T1000 (cell line): Measurements from ENCODE around the gene GLIS2.

Experiments used
- DNase-seq: peaks from one replicate; lab custom pipeline; 2025; ENCODE audit warnings: mixed read lengths; lab: John Stamatoyannopoulos, UW

The GLIS2 gene

DNA sequence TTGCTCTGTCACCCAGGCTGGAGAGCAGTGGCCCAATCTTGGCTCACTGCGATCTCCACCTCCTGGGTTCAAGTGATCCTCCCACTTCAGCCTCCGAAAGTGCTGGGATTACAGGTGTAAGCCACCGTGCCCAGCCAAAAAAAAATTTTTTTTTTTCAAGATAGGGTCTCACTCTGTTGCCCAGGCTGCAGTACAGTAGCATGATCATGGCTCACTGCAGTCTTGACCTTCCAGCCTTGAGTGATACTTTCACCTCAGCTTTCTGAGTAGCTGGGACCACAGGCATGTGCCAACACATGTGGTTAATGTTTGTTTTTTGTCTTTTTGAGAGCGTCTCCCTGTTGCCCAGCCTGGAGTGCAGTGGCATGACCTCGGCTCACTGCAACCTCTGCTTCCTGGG, 37.0 kb downstream of the GLIS2 start:
- no peak for DNase-seq

DNA sequence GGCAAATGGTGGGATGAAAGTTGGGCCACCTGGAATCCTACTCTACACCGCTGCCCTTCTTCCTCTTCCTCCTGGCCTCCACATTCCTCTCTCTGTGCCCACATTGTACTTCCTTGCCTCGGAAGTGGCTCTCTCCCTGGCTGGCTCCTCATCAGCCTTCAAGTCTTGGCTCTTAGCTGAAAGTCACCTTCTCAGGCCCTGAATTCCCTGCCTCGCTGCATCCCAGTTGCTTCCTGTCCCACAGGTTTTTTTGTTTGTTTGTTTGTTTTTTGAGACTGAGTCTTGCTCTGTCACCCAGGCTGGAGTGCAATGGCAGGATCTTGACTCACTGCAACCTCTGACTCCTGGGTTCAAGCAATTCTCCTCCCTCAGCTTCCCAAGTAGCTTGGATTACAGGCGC, 37.8 kb downstream of the GLIS2 start:
- DNase-seq: no peak

DNA sequence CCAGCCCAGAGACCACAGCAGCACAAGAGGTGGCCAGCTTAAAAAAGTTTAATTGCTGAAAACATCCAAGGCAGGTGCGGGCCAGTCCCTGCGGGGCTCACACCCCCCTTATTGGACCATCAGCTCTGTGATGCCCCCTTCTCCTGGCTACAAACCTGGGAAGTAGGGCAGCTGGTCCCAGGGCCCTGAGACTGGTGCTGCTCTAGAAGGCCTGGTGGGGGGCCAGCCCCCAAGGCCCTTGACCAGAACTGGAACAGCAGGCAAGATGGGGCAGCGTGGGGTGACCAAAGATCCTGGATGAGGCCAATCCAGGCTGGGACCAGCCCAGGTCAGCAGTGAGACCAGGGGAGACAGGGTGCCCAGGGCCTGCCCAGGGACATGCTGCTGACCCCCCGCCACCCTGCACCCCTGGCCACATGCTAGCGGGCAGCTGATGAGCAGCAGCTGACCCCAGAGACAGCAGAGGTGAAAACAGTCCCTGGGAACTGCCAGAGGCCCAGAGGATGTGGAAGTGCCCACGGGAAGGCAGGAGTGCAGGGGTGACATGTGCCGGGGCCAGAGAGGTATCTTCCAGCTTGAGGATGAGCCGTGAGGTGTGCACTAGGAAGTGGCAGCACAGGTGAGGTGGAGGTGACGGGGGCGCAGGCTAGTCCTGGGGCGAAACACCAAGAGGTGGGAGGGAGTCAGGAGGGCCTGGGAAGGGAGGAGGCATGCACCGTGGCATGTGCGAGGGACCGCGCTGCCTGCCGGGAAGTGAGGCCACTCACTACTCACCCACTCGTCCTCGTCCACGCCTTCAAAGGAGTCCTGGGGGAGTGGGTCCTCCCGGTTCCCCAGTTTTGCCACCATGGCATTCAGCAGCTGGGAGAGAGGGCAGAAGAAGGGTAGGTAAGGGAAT, 38.9 kb downstream of the GLIS2 start:
- DNase-seq: no peak

DNA sequence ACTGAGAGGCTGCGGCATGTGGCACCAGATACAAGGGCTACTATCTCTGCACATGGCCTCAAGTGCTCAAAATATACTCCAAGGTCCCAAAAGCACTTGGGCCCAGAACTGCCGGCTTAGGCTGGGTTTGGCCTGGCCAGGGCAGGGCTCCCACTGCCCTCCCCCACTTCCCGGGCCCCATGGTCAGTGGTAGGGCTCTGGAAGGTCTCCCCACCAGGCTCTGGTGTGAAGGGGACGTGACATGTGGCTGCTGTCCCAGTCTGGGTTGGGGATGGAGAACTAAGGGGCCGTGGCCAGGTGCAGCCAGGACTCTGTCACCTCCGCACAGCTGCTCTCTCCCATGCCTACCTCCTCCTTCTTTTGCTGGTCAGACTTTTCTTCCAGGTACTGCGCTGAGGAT, 41.0 kb downstream of the GLIS2 start:
- DNase-seq: no peak

DNA sequence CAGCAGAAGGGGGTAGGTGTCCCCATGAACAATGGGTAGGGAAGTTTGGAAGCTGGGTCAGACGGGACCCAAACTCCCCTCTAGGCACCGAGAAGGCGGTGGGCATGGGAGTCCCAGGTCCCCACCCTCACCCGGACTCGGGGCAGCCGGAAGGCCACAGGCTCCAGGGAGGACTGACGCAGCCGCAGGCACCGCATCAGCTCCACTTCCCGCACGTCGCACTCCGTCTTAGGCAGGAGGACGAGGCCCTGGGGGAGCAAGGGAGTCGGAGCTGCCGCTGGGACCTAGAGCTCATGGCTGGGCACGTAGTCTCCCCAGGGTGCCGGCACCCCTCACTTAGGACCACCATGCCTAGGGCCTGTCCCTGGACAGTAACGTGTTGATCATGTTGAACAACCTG, 42.4 kb downstream of the GLIS2 start:
- no peak for DNase-seq

DNA sequence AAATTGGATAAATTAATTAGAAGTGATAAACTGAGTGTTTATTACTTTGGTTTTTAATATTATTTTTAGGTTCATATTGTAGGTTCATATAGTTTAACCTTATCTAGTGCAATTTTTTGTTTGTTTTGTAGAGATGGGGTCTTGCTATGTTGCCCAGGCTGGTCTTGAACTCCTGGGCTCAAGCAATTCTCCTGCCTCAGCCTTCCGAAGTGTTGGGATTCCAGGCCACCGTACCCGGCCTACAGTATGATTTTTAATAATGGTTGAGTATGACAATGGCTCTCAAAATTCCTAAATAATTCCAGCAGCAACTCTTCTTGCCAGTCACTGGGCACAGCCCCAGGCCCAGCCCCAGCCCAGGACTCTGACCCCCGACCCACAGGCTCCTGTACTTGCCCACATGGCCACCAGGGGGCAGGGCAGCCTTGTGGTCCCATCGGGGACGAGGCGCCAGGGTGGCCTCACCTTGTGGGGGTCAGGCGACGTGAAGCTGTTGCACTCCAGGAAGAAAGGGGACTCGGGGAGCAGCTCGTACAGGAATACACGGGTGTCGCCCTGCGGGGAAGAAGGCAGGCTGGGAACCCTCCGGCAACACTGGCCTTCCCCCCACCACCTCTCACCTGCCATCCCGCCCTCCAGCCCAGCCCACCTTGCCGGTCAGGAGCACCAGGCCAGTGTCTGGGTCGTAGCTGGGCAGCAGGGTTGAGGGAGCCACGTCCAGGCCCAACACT, 43.1 kb downstream of the GLIS2 start:
- peak; percentile 31 for DNase-seq

DNA sequence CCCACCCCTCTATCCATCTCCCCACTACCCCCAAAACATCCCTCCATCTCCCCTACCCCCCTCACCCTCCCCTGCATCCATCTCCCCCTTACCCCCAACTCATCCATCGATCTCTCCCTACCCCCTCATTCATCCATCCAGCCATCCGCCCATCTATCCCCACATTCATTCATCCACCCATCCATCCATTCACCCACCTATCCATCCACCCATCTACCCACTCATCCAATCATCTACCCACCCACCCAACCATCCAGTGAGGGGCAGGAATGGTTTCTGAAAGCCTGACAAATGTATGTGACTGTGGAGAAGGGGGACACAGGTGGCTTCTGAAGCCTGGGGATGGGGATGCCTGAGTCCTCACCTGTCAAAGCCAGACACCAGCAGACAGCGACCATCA, 44.0 kb downstream of the GLIS2 start:
- DNase-seq: no peak

DNA sequence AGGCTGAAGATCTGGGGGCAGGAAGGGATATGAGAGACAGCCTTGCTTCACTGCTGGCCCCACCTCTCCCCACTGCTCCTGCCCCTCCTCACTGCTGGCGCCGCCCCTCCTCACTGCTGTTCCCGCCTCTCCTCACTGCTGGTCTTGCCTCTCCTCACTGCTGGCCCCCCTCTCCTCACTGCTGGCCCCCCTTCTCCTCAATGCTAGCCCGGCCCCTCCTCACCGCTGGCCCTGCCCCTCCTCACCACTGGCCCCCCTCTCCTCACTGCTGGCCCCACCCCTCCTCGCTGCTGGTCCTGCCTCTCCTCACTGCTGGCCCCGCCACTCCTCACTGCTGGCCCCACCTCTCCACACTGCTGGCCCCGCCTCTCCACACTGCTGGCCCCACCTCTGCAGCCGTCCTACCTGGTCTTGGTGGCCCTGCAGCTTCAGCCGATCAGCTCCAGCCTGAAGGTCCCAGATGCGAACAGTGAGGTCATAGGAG, 44.7 kb downstream of the GLIS2 start:
- DNase-seq: no peak

DNA sequence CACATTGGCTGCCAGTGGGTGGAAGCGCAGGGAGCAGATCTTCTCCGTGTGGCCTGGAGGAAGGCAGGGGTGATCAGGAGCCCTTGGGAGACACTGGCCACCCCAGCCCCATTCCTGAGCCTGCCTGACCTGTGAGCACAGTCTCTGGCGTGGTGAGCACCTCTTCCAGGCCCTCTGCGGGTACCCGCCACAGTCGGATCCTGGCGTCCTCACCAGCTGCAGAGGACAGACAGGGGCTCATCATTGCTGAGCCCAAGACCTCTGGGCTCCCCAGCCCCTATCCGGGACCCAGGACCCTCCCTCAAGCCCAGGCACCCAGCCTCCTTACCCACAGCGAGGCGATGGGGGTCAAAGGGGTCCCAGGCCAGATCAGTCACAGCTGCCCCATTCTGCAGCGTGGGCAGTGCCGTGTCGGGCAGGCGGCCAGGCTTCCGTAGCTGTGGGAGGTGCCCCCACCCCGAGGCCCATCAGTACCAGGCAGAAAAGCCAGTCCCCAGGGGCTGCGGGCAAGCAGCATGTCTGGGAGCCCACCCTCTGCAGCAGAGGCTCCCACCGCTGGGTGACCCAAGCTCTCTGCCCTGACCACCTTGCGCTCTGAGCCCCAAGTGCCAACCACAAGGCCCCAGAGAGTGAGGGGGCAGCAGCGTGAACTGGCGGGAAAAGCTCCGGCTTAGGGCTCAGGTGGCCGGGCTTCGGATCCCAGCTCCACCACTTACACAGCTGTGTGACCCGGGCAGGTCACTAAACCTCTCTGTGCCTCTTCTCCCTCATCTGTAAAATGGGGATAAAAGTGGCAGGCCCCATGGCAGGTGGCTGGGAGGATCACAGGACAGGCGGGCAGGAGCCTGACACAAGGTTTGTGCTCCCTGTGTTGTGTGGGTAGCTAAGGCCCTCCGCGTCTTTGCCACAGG, 45.4 kb downstream of the GLIS2 start:
- no peak for DNase-seq

DNA sequence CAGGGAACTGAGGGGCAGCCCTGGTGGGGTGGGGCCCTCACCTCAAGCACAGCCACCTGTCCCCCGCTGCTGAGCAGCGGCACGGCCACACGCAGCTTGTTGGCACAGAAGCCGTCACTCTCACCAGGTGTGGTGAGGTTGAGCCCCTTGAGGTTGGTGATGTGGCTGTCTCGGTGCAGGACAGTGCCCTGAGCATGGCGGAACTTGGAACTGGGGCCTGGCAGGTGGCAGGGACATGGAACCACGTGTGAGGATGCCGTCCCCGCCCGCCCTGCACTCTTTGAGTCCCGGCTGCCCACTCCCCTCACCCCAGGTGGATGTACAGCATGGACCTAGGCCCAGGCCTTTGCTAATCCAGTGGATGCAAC, 46.1 kb downstream of the GLIS2 start:
- DNase-seq: no peak

DNA sequence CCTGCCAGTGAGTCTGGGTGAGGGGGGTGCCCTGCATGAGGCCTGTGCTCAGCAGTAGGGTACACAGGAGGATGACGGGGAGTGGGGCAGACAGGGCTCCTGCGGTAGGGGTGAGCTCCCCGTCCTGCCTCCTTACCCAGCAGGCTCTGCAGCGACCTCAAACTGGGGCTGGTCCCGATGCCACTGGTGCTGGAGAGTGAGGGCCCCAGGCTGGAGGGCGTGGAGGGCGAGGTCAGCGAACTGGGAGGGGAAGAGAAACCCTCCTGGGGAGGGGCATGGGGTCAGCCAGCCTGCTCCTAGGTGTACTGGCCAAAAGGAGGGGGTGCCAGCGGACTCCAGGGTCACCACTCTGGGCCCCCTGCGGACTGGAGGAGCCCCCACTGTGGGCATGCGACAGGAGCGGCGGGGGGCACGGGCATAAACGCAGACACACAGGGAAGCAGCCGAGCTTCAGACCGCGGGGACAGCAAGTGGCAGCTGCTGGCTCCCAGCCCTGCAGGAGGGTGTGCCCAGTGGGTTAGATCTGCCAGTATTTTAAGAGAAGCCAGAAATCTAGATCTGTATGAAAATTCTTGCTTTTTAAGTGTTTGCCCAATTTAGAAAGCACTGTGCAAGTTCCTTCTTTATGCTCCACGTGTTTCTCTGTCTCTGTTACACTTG, 46.7 kb downstream of the GLIS2 start:
- DNase-seq: no peak

DNA sequence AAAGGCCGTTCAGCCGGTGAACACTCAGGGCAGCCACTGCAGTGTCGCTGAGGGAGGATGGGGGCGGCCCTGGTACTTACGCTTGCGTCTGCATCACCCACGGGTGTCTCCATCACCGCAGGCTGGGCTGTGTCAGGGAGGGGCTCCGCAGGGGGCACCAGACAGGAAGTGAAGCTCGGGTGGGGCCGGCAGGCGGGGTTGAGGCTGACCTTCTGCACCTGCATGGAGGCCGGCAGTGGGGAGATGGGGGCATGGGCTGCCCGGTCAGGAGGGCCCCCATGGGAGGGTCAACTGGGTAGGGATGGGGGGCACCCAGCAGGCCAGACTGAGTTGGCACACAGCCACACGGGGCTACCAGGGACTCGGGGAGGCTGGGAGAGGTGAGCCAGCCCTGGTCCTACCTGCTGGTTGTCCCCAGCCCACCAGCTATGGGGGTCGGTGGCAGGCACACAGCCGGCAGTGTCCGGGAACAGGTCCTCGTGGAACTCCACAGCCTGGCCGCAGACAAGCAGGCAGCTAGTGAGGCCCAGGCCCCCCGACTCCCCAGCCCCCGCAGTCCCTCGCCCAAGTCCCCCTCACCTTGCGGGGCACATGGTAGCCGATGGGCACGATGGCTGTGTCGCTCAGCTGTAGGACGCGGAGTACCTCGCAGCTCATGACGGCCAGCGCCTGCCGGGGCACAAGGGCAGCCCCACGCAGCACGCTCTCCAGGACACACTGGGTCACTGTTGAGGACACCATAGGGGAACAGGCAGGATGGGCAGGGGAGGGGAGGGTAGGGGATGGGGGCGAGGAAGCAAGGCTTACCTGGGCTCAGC, 48.5 kb downstream of the GLIS2 start:
- DNase-seq: no peak

DNA sequence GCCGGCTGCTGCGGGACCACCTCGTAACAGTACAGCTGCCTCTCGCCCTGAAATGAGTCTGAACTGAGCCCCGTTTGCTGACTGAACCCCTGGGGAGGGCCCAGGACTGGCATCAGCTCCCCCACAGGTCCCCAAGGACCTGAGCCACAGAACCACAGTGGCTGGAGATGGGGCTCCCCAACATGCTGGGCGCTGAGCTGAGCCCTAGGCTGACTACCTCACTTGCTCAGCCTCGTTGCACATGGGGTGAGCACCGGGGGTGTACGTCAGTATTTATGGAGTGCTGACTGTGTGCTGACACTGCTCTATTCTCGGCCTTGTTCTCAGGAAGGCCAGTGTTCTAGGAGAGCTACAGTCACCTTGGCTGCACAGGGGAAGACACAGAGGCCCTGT, 49.1 kb downstream of the GLIS2 start:
- no peak for DNase-seq

DNA sequence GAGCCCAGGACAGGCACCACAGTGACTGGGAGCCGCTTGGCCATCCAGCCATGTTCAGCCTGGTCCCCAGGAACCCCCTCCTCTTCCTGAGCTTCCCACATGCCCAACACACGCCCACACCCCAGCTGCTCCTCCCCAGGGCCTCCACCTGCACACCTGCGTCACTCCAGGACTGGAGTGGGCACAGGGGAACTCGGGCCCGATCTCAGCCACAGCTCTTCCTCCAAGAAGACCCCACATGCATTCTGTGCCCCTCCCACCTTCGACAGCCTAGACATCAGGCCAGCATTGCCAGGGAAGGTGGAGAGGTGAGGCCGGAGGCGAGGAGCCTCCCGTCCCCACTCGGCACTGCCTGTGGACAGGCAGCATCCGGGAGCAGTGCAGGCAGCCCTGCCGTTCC, 49.7 kb downstream of the GLIS2 start:
- no peak for DNase-seq

DNA sequence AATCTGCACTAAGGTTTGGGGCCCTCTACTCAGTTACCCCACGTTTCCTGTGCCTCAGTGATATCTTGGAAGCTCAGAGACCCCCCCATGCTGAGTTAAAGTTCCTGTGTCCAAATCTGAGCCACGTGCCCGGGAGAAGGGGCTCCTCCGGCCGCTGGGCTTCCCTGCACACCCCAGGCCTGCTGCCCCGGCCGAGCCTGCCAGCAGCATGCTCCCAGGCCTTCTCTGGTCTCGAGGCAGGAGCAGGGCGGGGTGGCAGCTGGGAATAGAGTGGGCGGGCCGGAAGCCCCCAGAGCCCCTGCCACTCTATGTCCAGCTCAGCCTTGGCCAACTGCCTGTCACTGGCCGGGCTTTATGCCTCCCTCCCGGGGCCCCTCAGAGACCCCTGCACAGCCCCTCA, 50.1 kb downstream of the GLIS2 start:
- no peak for DNase-seq

DNA sequence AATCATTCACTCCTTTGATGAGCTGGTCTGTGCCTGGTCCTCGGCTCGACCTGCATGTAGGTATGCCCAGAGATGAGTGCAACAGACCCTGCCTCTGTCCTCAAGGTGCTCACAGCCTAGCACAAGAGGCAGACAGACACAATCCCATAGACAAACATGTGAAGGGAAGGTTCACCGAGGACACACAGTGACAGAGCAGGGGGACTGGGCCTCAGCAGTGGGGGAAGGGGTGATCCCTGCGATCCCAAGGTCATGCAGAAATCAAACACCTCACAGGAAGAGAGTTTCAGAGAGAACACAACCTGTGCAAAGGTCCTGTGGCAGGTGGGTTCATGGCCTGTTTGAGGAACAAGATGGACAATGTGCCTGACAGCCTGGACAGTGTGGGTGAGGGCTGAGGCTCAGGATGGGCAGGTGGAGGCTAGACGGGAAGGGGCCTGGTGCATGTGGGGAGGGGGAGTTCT, 51.6 kb downstream of the GLIS2 start:
- DNase-seq: no peak

DNA sequence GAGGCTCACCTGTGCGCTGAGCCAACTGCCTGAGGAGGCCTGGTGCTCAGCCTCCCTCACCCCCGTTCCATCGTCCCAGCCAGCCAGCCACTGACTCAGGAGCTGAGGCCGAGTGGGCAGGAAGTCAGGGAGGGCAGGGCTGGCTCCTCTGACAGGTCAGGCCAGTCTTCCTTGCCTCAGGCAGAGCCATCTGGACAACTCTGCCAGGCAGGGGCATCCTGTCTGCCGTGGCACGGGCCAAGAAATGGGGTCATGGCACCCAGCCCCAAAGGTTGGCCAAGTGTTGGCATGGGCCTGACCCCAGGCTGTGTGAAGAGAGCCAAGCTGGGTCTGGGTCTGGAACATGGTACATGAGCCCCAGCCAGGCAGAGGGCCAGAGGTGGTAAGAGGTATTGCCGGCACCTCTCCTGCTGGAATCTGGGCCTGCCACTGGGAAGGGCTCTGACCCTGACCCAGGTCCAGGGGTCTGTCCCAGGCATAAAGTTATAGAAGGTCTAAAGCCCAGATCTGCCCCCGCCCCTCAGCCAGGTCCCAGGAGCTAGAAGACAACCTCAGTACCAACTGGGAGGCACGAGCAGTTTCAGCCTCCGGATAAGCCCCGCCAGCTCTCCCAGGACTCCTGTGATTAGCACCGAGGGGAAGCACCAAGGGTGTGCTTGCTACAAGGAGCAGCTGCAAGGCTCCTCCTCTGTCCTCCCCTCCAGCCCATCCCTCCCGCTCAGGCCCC, 53.3 kb downstream of the GLIS2 start:
- DNase-seq: peak; percentile 32

DNA sequence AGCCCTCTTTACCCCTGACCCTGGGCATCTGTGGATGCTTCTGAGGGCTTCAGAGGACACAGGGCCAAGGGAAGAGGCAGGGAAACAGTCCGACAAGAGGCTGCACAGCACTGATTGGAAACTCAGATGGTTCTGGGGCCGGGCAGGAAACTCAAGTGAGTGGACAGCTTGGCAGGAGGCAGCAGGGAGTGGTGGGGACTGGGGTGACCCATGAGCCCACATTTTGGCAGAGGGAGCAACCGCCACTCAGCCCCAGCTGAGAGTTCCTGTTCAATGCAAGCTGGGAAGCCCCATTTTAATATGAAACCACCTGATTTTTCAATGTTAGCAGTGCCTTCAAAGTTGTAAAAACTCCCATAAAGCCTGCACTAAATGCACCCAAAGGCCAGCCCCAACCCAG, 54.3 kb downstream of the GLIS2 start:
- no peak for DNase-seq

DNA sequence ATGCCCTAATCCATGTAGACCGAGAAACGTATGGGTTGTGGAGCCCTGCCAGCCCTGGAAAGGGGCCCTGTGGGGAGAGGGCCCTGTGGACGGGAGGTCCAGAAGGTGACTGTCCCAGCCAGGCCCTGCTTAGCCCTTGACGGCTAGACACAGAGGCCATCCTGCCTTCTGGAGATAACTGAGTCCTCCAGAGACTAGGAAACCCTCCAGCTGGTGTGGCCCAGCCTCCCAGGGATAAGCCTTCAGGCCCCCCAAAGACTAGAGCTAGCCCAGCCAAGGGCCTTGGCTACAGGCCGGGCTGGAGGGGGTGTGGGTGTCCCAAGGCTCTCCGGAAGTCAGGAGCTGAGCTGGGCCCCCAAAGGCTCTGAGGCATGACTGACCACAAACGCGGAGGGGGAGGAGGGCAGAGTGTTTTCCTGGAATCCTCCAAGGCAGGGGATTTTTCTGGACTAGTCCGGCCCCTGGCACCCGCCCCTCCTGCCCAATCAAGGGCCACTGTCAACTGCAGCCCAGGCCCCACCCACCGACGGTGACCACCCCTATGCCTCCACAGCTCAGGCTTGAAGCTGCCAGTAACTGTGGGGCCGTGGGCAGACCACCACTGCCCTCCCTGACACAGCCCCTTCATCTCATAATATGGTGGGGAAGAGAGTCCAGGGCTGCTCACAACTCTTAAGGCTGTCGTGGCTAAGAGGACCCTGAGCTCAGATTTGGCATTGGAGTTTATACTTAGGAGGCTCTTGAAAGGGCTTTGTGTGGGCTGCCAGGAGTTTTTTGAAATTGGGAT, 54.9 kb downstream of the GLIS2 start:
- DNase-seq: peak; percentile 74
